Gastrocnemius medialis (tissue), 4 donors: ENCODE results near the gene KLHL7.

ENCODE experiments used
- CTCF ChIP-seq, 5 experiments: fragments of 450-650 bp in 3 of 5; fragments of 200-600 bp in 2 of 5; sonication (generic) in 2 of 5; IDR thresholded peaks in 4 of 5; conservative IDR thresholded peaks in 1 of 5; 1 replicate in 4 of 5; 2 replicates in 1 of 5; pipeline ENCODE4 v1.5.1; 2016 to 2019; ENCODE audit warnings: antibody characterized with exemption in 5 of 5, mild to moderate bottlenecking in 3 of 5, moderate library complexity in 3 of 5
- POLR2A ChIP-seq, 2 donors: fragments of 450-650 bp; IDR thresholded peaks; one replicate each; pipeline ENCODE4 v1.6.1; 2017; ENCODE audit warnings: antibody characterized with exemption in 2 of 2, mild to moderate bottlenecking in 2 of 2, moderate library complexity in 2 of 2

GRCh38 chr7:23074443-23075261, 30.9 kb upstream of the KLHL7 start:
- TF ChIP-seq CTCF (IDR thresholded peaks at IDR 0.05 in 4 of 5, conservative IDR thresholded peaks at IDR 0.05 in 1 of 5) (no peak), POLR2A (IDR thresholded peaks at IDR 0.05) (no peak)
